CD8-positive, alpha-beta memory T cell (primary cell): ENCODE results near the gene DSTN. TPM values are rescaled to one million over a fixed set of nuclear protein-coding genes. Genes with fewer than 3 reads are reported as not detected.
A peak's percentile ranks its signal among the peaks of the same experiment; 100 is the strongest.

ENCODE experiments used
- CTCF ChIA-PET: fragments of 350-600 bp; sonication (Branson Sonifier 250); formaldehyde crosslinking; loops from one replicate; lab custom pipeline; 2021; ENCODE audit warnings: antibody characterized with exemption; lab: Charles Lee
- POLR2A ChIA-PET: fragments of 350-600 bp; sonication (Branson Sonifier 250); formaldehyde crosslinking; loops from one replicate; lab custom pipeline; 2021; ENCODE audit warnings: antibody characterized with exemption; lab: Charles Lee
- DNase-seq, 5 donors: peaks; one replicate each; pipeline versions ENCODE4 v3.0.0 to v3.0.0-alpha.2; 2020 to 2022; ENCODE audit warnings: mixed read lengths in 1 of 5
- H3K27ac ChIP-seq: one replicate; pipeline ENCODE4 v1.7.0; 2013; ENCODE audit warnings: low read depth, mild to moderate bottlenecking, low read length, moderate library complexity
- H3K27me3 ChIP-seq: 2 replicates; pipeline ENCODE4 v1.7.0; 2013; ENCODE audit warnings: low read length, mild to moderate bottlenecking; ENCODE audit not compliant: insufficient read depth, poor library complexity, severe bottlenecking
- H3K36me3 ChIP-seq: 2 replicates; pipeline ENCODE4 v1.7.0; 2013; ENCODE audit warnings: mild to moderate bottlenecking, low read length, moderate library complexity; ENCODE audit not compliant: insufficient read depth
- H3K4me1 ChIP-seq: 2 replicates; pipeline ENCODE4 v1.7.0; 2013; ENCODE audit warnings: mild to moderate bottlenecking, low read length, moderate library complexity; ENCODE audit not compliant: insufficient read depth
- H3K4me3 ChIP-seq: 2 replicates; pipeline ENCODE4 v1.7.0; 2013; ENCODE audit warnings: mild to moderate bottlenecking, low read length
- H3K9me3 ChIP-seq: 2 replicates; pipeline ENCODE4 v1.7.0; 2013; ENCODE audit warnings: mild to moderate bottlenecking, low read length
- H3K27ac Mint-ChIP-seq, 8 donors: one replicate each; pipeline ENCODE4 v1.8.0; 2020 to 2021; ENCODE audit warnings: mixed read lengths in 8 of 8, mild to moderate bottlenecking in 6 of 8, inconsistent platforms in 3 of 8, moderate library complexity in 3 of 8
- H3K27me3 Mint-ChIP-seq, 2 donors: one replicate each; pipeline ENCODE4 v1.8.0; 2020 to 2021; ENCODE audit warnings: mixed read lengths in 2 of 2, mild to moderate bottlenecking in 1 of 2, moderate library complexity in 1 of 2
- H3K36me3 Mint-ChIP-seq, 3 donors: one replicate each; pipeline ENCODE4 v1.8.0; 2020 to 2021; ENCODE audit warnings: mixed read lengths in 3 of 3, inconsistent platforms in 1 of 3, mild to moderate bottlenecking in 1 of 3
- H3K4me1 Mint-ChIP-seq, 3 donors: one replicate each; pipeline ENCODE4 v1.8.0; 2020 to 2021; ENCODE audit warnings: mixed read lengths in 3 of 3, inconsistent platforms in 1 of 3, mild to moderate bottlenecking in 1 of 3
- H3K4me3 Mint-ChIP-seq, 7 donors: one replicate each; pipeline ENCODE4 v1.8.0; 2020 to 2021; ENCODE audit warnings: mixed read lengths in 7 of 7, mild to moderate bottlenecking in 6 of 7, moderate library complexity in 4 of 7, inconsistent platforms in 2 of 7
- H3K9me3 Mint-ChIP-seq, 5 donors: one replicate each; pipeline ENCODE4 v1.8.0; 2020 to 2022; ENCODE audit warnings: mixed read lengths in 5 of 5, mild to moderate bottlenecking in 3 of 5, moderate library complexity in 2 of 5, inconsistent platforms in 1 of 5
- polyA plus RNA-seq: library from polyadenylated mRNA; unstranded; fragments of 300-500 nt; fragmentation: Illumina TruSeq; gene quantifications from one replicate; pipeline ENCODE4 v1.2.3, GENCODE V29; 2021
- total RNA-seq, 2 experiments: library from RNA; stranded (reverse); gene quantifications; one replicate each; pipeline ENCODE4 v1.2.3, GENCODE V29; 2021

Gene DSTN
- total and polyA plus RNA-seq, 3 experiments from 2014 or later = 66.4 to 135 (median 66.9) TPM

DNA sequence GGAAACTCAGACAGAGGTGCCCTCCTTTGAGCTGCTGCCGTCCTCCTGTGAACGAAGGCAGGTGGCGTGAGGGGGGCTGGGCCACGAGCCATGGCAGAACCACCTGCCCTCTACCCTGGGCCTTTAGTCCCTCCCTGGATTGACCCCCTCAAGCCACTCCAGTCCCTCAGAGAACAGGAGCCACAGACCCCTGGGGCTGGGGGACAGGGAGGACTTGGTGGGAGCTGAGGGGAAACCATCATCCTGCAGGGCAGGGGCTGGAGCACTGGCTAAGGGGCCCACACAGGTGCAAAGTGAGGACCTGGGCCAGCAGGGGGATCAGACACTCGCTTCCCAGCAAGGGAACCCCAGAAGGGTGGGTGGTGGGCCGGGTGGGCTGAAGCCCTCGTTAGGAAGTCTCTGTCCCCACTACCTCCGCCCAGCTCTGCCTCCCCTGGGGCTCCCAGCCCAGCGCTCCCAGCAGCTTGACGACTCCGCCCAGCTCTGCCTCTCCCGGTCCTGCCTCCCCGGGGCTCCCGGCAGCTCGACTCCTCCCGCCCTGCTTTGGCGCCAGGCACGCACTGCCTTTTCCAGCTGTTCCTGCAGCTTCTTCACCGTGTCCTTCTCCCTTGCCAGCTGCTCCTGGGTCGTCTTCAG is 44.4 kb downstream of the DSTN start:
- H3K4me1 Mint-ChIP-seq = peaks cover 27 to 45% (median 33%) of the 10 kb centered on the region in 3 donors
- no peaks in the 10 kb centered on the region for H3K36me3 ChIP-seq
- no peak overlapping the region for H3K4me3 ChIP-seq
- POLR2A ChIA-PET = no interaction called here
- H3K36me3 Mint-ChIP-seq = peaks cover 0 to 15% (median 1%) of the 10 kb centered on the region in 3 donors
- H3K27ac ChIP-seq = no peak overlapping the region
- H3K27me3 ChIP-seq = no peaks in the 10 kb centered on the region
- H3K9me3 ChIP-seq = no peaks in the 10 kb centered on the region
- CTCF ChIA-PET = interaction anchor here (0.9 to 1.4 kb wide), 3 partner anchors 44 to 77 kb away, joined by 3 to 6 read pairs (median 3); partner anchors contain the start of gene DSTN
- H3K4me3 Mint-ChIP-seq = no peak overlapping the region
- peaks cover 36% of the 10 kb centered on the region for H3K4me1 ChIP-seq
- H3K9me3 Mint-ChIP-seq = no peaks in the 10 kb centered on the region
- H3K27me3 Mint-ChIP-seq = no peaks in the 10 kb centered on the region
- DNase-seq = peak in 1 of 5 donors; percentile 44
- H3K27ac Mint-ChIP-seq = peak overlapping the region; percentile 27 to 98 (median 82)

DNA sequence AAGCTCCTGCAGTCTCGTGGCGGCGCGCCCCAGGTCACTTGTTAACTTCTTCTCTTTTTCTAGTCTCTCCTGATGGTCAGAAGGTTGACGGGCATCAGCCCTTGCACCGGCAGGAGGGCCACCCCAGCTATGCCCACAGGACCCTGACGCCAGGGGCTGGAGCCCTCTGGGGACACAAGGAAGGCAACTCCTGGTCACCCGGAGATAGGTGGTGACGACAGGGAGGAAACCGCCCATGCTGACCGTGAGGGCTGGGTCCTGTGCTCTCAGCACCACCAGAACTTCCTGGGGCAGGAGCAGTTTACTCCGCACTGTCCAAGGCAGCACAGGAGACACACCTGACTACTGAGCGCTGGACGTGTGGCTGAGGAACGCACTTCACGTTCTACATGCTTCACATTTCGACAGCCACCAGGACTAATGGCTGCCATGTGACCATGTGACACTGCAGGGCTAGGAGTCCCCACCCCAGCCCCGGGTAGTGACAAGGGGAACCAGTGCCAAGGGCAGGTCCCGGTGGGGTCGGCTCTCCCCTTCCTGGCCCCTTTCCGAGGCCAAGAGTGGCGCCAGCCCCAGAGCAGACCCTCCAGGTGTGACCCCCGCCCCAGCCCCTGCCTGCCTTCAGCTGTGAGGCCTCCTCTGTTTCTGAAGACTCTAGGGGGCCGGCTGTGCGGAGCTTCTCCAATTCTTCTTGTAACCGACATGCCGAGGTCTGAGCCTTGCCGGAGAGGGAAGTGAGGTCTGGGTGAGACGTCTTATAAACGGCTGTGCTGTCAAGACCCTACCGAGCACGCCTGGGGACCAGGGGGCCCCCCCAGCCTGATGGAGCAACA is 45.2 kb downstream of the DSTN start:
- DNase-seq = peak in 1 of 5 donors; percentile 44
- Histone ChIP-seq H3K4me3 (no peak overlapping the region), H3K36me3 (no peaks in the 10 kb centered on the region), H3K27me3 (no peaks in the 10 kb centered on the region), H3K4me1 (peaks cover 29% of the 10 kb centered on the region), H3K27ac (no peak overlapping the region), H3K9me3 (no peaks in the 10 kb centered on the region)
- CTCF ChIA-PET = interaction anchor here (0.9 to 3.3 kb wide), 5 partner anchors 44 to 283 kb away, joined by 3 to 19 read pairs (median 3); partner anchors contain the start of gene BFSP1
- POLR2A ChIA-PET = interaction anchor here (0.6 kb wide), 1 partner anchor 376 kb away, joined by 3 read pairs; no protein-coding TSS in a partner anchor
- Mint-ChIP-seq H3K4me1 (peaks cover 19 to 37% (median 26%) of the 10 kb centered on the region in 3 donors), H3K27ac (peak overlapping the region in 5 of 8 donors; percentile 42 to 96 (median 56)), H3K9me3 (no peaks in the 10 kb centered on the region), H3K36me3 (peaks cover 0 to 22% (median 3%) of the 10 kb centered on the region in 3 donors), H3K27me3 (no peaks in the 10 kb centered on the region), H3K4me3 (no peak overlapping the region)

DNA sequence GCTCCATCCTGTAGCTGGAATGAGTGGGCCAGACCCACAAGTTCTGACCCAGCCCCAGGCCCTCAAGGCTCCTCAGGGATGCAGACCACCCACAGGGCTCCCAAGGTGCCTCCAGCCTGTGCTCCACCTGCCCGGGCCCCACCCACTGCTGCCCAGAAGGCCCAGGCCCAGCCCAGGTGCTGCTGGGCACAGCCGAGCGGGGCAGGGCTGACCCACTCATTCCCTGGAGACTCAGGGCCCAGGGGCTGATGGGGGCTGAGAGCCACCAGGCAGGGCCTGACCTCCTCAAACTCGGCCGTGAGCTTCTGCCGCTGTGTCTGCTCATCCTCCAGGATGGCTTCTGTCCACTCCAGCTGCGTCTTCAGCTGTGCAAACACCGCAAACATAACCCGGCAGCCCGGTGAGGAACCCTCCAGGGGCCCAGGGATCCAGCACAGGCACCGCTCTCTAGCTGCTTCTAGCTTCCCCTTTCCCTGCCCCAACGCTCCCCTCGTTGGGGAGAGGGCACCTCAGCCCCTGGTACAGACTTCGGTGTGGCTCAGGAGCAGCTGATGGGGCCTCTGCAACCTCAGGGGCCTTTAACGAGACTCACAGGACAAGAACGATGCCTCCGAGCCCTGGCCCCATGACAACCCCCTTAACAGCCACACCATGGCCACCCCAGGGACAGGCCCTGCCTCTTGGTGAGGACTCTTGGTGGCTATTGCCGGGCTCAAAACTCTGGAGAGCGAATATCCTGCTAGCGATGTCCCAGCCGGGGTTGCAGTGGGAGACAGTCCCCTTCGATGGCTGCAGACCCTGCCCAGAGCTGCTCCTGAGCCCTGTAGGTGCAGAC is 46.0 kb downstream of the DSTN start:
- H3K27ac Mint-ChIP-seq = peak overlapping the region in 2 of 8 donors; percentile 60 to 78
- DNase-seq = no peak
- POLR2A ChIA-PET = interaction anchor here (0.6 kb wide), 1 partner anchor 375 kb away, joined by 3 read pairs; no protein-coding TSS in a partner anchor

DNA sequence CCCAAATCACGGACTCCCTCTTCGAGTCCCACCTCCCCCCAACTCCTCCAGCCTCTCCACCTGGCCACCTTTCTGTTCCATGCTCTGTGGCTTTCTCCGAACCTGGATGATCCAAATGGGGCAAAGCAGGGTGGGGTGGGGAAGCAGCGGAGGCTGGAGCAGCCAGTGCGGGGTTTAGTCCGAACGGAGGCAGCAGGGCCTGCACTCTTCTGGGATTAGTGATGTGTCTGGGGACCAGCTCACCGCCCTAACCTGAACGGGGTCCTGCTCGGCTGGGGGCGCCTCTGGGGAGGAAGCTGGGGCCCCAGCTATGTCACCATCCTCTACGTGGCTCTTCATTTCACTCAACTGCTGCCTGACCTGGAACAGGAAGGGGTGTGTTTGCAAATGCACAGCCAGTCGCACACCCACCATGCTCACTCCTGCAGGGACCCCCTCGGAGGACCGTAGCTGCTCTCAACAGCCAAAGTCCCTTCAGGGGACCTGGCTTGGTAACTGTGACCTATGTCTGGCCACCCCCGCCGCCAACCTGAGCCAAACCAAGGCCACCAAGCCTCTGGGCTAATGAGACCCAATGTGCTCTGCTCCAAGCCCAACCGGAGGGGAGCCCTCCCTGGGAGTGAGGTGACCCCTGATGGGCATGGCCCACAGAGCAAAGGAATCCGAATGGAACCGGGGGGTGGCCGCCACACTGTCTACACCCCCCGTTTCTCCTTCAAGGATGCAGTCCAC is 46.8 kb downstream of the DSTN start:
- H3K4me1 ChIP-seq = peaks cover 13% of the 10 kb centered on the region
- H3K36me3 ChIP-seq = no peaks in the 10 kb centered on the region
- POLR2A ChIA-PET = no interaction called here
- H3K27ac ChIP-seq = no peak overlapping the region
- CTCF ChIA-PET = interaction anchor here (0.7 to 3.3 kb wide), 8 partner anchors 46 to 112 kb away, joined by 3 to 28 read pairs (median 7); partner anchors contain the start of genes DSTN and RRBP1
- no peaks in the 10 kb centered on the region for H3K27me3 ChIP-seq
- H3K9me3 ChIP-seq = no peaks in the 10 kb centered on the region
- no peak overlapping the region for H3K4me3 ChIP-seq
- H3K27me3 Mint-ChIP-seq = no peaks in the 10 kb centered on the region
- peak overlapping the region in 3 of 8 donors; percentile 46 to 52 (median 51) for H3K27ac Mint-ChIP-seq
- peaks cover 0 to 38% (median 3%) of the 10 kb centered on the region in 3 donors for H3K36me3 Mint-ChIP-seq
- peaks cover 11 to 21% (median 15%) of the 10 kb centered on the region in 3 donors for H3K4me1 Mint-ChIP-seq
- peak in 1 of 5 donors; percentile 44 for DNase-seq
- H3K4me3 Mint-ChIP-seq = peak overlapping the region in 1 of 7 donors; percentile 40
- H3K9me3 Mint-ChIP-seq = no peaks in the 10 kb centered on the region

More for the DNA sequence above, 46.0 kb downstream of the DSTN start:
- Histone ChIP-seq H3K27me3 (no peaks in the 10 kb centered on the region), H3K4me1 (peaks cover 21% of the 10 kb centered on the region), H3K9me3 (no peaks in the 10 kb centered on the region), H3K4me3 (no peak overlapping the region), H3K27ac (no peak overlapping the region), H3K36me3 (no peaks in the 10 kb centered on the region)
- CTCF ChIA-PET = interaction anchor here (0.9 to 3.3 kb wide), 7 partner anchors 46 to 282 kb away, joined by 3 to 28 read pairs (median 7); partner anchors contain the start of genes BFSP1, DSTN and RRBP1
- peaks cover 0 to 30% (median 3%) of the 10 kb centered on the region in 3 donors for H3K36me3 Mint-ChIP-seq
- H3K4me3 Mint-ChIP-seq = no peak overlapping the region
- peaks cover 11 to 29% (median 18%) of the 10 kb centered on the region in 3 donors for H3K4me1 Mint-ChIP-seq
- no peaks in the 10 kb centered on the region for H3K9me3 Mint-ChIP-seq
- H3K27me3 Mint-ChIP-seq = no peaks in the 10 kb centered on the region

DNA sequence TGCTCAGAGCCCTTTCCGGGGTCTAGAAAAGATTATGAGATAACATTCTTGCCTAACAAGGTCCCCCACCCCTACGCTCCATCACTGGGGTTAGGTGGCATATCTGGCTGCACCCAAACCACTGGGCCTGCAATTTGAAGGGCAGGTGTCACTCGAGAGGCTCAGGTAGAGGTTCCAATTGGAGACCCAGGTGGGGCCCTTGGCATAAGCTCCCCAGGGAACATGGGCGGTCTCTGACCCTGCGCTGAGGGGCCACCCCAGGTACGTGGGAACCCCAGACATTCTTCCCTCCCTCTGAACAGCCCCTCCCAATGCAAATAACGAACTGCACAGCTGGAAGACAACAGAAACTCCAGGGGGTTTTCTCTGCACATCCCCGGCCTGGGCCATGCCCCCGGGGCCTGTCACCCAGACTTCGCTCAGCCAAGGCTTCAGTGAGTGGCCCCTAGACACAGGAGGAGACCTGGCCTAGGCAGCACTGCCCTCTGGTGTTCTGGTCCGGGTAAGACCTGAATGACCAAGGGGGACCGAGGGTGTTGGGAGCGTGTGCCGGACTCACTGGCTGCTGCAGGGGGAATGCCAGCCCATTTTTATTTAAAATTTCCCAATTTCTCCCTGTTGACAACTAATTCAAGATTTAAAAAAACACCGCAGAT is 47.5 kb downstream of the DSTN start:
- ChIA-PET POLR2A (no interaction called here), CTCF (interaction anchor here (0.7 to 3.3 kb wide), 8 partner anchors 47 to 113 kb away, joined by 3 to 28 read pairs (median 7); partner anchors contain the start of genes DSTN and RRBP1)
- Histone ChIP-seq H3K27ac (no peak overlapping the region), H3K4me1 (peaks cover 6% of the 10 kb centered on the region), H3K9me3 (no peaks in the 10 kb centered on the region), H3K36me3 (no peaks in the 10 kb centered on the region), H3K27me3 (no peaks in the 10 kb centered on the region), H3K4me3 (no peak overlapping the region)
- DNase-seq = peak in 4 of 5 donors; percentile 34 to 60 (median 38)
- Mint-ChIP-seq H3K36me3 (peaks cover 0 to 45% (median 7%) of the 10 kb centered on the region in 3 donors), H3K27ac (peak overlapping the region in 4 of 8 donors; percentile 29 to 54 (median 52)), H3K4me3 (no peak overlapping the region), H3K27me3 (no peaks in the 10 kb centered on the region), H3K9me3 (no peaks in the 10 kb centered on the region), H3K4me1 (peaks cover 7 to 14% (median 12%) of the 10 kb centered on the region in 3 donors)

DNA sequence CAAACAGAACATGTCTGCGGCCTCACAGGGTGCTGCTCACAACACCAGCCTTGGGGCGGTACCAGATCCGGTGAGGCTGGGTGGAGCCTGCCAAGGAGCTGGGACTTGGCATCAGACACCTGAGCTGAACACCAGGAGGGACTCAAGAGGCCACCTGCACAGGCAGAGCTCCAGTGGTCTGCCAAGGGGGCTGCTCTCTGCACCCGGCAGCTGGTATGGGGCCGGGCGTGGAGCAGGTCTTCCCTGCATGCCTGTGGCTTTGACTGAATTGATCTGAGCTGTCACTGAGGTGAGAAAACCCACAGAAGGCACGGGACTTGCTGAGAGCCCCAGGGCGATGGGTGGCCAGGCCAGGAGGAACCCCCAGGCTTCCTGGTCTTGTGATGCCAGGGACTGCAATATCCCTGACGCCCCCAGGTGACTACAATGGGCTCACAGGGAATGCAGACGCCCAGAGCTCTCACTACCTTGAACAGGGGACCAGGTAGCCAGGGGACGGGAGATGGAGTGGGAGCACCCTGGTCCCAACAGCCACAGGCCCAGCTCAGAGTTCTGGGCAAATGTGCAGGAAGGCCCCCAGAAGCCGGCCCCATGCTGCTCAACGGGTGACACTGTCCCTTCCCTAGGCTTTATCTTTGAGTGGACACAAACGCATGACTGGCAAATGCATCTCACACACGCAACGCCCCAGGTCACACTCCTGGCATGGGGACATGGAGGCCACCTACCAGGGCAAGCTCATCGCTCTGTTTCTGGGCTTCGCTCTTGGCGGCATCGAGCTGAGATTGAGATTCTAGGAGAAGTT is 48.2 kb downstream of the DSTN start:
- H3K27me3 ChIP-seq = no peaks in the 10 kb centered on the region
- no peak overlapping the region for H3K4me3 ChIP-seq
- H3K4me3 Mint-ChIP-seq = no peak overlapping the region
- peaks cover 0 to 50% (median 8%) of the 10 kb centered on the region in 3 donors for H3K36me3 Mint-ChIP-seq
- ChIA-PET CTCF (interaction anchor here (0.9 to 3.3 kb wide), 8 partner anchors 14 to 114 kb away, joined by 3 to 28 read pairs (median 7); partner anchors contain the start of genes DSTN and RRBP1), POLR2A (no interaction called here)
- no peaks in the 10 kb centered on the region for H3K9me3 ChIP-seq
- no peaks in the 10 kb centered on the region for H3K9me3 Mint-ChIP-seq
- H3K27ac Mint-ChIP-seq = peak overlapping the region in 3 of 8 donors; percentile 29 to 74 (median 59)
- DNase-seq = peak in 1 of 5 donors; percentile 39
- H3K27me3 Mint-ChIP-seq = no peaks in the 10 kb centered on the region
- H3K4me1 Mint-ChIP-seq = peaks cover 0 to 7% (median 6%) of the 10 kb centered on the region in 3 donors
- H3K27ac ChIP-seq = no peak overlapping the region
- no peaks in the 10 kb centered on the region for H3K4me1 ChIP-seq
- H3K36me3 ChIP-seq = no peaks in the 10 kb centered on the region
